Brain microvascular endothelial cell (primary cell): ENCODE measurements around the gene PDE4D.

Experiments
- DNase-seq: peaks from one replicate; pipeline ENCODE4 v3.0.0-alpha.2; 2020
- H3K27ac ChIP-seq: fragments of 250-450 bp; sonication (Bioruptor Pico); 2 replicates; pipeline ENCODE4 v1.5.1; 2020; ENCODE audit warnings: mild to moderate bottlenecking, moderate library complexity
- H3K27me3 ChIP-seq: fragments of 250-450 bp; sonication (Bioruptor Pico); replicated peaks from 2 replicates; pipeline ENCODE4 v1.5.1; 2020; ENCODE audit warnings: mild to moderate bottlenecking
- H3K36me3 ChIP-seq: fragments of 250-450 bp; sonication (Bioruptor Pico); replicated peaks from 2 replicates; pipeline ENCODE4 v1.5.1; 2020; ENCODE audit warnings: mild to moderate bottlenecking
- H3K4me3 ChIP-seq: 2 replicates; pipeline ENCODE4 v1.5.1; 2011; ENCODE audit warnings: low read depth, mild to moderate bottlenecking, control low read depth, low read length, moderate library complexity
- CTCF ChIP-seq: IDR thresholded peaks from 2 replicates; pipeline ENCODE4 v1.5.1; 2011; ENCODE audit warnings: low read depth, mild to moderate bottlenecking, moderate library complexity, low read length, control low read depth, inconsistent platforms; ENCODE audit errors: missing control alignments
- in situ Hi-C: cut with HindIII; loops from 2 replicates; pipeline ENCODE4 v1.10.0; 2017; ENCODE audit warnings: low sequenced_read_pairs, low pct_ligation_motif_present

The PDE4D gene

GRCh38 chr5:59025734-59026133, 867.8 kb downstream of the PDE4D start:
- no peak for DNase-seq
- in situ Hi-C loops: no loop called here
- H3K36me3 ChIP-seq: peaks cover 3% of the 10 kb centered on the region
- no peak overlapping the region for H3K27ac ChIP-seq
- no peak overlapping the region for H3K4me3 ChIP-seq
- no peak for TF ChIP-seq CTCF
- no peaks in the 10 kb centered on the region for H3K27me3 ChIP-seq

GRCh38 chr5:59021837-59022514, 871.5 kb downstream of the PDE4D start:
- Histone ChIP-seq H3K4me3 (no peak overlapping the region), H3K27ac (no peak overlapping the region), H3K27me3 (no peaks in the 10 kb centered on the region), H3K36me3 (no peaks in the 10 kb centered on the region)
- no peak for DNase-seq
- in situ Hi-C loops: no loop called here
- no peak for TF ChIP-seq CTCF

- DNase-seq: no peak
- Histone ChIP-seq H3K4me3 (no peak overlapping the region), H3K27ac (no peak overlapping the region), H3K36me3 (no peaks in the 10 kb centered on the region), H3K27me3 (no peaks in the 10 kb centered on the region)
- in situ Hi-C loops: no loop called here
- no peak for TF ChIP-seq CTCF
These were observed 872.2 kb downstream of the PDE4D start for GRCh38 chr5:59021286-59021673.

GRCh38 chr5:59020611-59021285, 872.8 kb downstream of the PDE4D start:
- no peak for TF ChIP-seq CTCF
- in situ Hi-C loops: no loop called here
- Histone ChIP-seq H3K36me3 (no peaks in the 10 kb centered on the region), H3K27me3 (no peaks in the 10 kb centered on the region), H3K4me3 (no peak overlapping the region), H3K27ac (no peak overlapping the region)
- no peak for DNase-seq

- TF ChIP-seq CTCF: no peak
- Histone ChIP-seq H3K27me3 (no peaks in the 10 kb centered on the region), H3K36me3 (no peaks in the 10 kb centered on the region), H3K4me3 (no peak overlapping the region), H3K27ac (no peak overlapping the region)
- in situ Hi-C loops: no loop called here
- no peak for DNase-seq
These were observed 874.4 kb downstream of the PDE4D start for GRCh38 chr5:59019078-59019477.

GRCh38 chr5:59016925-59017324, 876.6 kb downstream of the PDE4D start:
- no peak overlapping the region for H3K4me3 ChIP-seq
- no peaks in the 10 kb centered on the region for H3K36me3 ChIP-seq
- no peak for TF ChIP-seq CTCF
- H3K27ac ChIP-seq: no peak overlapping the region
- DNase-seq: no peak
- in situ Hi-C loops: no loop called here
- no peaks in the 10 kb centered on the region for H3K27me3 ChIP-seq
